Measurements from ENCODE around the gene DDX43.

Gene DDX43

DNA sequence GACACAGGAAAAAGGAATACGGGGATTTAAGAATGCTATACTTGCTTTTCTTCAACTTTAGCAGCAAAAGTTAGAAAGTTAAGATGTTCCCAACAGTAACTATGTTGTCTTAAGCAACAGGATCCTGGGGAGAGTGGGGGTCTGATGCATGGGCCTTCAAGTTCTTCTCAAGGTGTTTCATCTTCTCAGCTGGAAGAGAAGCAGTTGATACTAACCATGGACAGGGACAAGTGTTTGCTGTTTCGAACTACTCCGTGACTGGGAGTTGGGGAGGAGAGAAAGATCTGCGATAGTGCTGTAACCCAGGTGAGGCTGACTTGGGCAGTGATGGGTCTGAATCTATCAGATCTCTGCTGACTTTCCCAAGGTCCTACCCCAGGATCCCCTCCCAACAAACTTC is 26.0 kb upstream of the DDX43 start:
- no peak for DNase-seq (ENCODE audit: low read depth)

DNA sequence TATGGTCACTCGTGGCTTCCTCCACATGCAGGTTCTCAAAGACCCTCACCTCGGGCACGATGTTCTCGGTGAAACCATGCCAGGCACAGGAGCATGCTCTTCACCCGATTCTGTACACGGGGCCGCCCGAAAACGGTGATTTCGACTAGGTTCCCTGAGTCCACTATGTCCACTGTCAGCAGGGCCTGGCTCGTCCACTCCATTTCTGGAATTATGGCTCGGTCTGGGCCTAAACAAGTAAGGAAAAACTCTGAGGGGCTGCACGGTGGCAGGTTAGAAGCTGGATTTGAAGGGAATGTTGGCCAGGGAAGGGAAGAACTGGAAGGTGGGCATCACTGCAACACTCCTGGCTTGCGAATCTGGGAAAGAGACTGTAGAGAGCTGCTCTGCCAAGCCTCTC is 25.5 kb upstream of the DDX43 start:
- no peak overlapping the region for H3K4me3 ChIP-seq (ENCODE audit: low read depth, low read length)
- DNase-seq (ENCODE audit: low read depth), result no peak
- TF ChIP-seq MYC (IDR thresholded peaks at IDR 0.05; ENCODE audit: low read depth, low read length) (no peak), POLR2A (IDR thresholded peaks at IDR 0.05; ENCODE audit: extremely low read depth, insufficient read length) (no peak)
- TF ChIP-seq, protein P1, sequence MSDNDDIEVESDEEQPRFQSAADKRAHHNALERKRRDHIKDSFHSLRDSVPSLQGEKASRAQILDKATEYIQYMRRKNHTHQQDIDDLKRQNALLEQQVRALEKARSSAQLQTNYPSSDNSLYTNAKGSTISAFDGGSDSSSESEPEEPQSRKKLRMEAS (IDR thresholded peaks at IDR 0.05; ENCODE audit: low read depth, low read length), result no peak
- TF ChIP-seq, protein P2, sequence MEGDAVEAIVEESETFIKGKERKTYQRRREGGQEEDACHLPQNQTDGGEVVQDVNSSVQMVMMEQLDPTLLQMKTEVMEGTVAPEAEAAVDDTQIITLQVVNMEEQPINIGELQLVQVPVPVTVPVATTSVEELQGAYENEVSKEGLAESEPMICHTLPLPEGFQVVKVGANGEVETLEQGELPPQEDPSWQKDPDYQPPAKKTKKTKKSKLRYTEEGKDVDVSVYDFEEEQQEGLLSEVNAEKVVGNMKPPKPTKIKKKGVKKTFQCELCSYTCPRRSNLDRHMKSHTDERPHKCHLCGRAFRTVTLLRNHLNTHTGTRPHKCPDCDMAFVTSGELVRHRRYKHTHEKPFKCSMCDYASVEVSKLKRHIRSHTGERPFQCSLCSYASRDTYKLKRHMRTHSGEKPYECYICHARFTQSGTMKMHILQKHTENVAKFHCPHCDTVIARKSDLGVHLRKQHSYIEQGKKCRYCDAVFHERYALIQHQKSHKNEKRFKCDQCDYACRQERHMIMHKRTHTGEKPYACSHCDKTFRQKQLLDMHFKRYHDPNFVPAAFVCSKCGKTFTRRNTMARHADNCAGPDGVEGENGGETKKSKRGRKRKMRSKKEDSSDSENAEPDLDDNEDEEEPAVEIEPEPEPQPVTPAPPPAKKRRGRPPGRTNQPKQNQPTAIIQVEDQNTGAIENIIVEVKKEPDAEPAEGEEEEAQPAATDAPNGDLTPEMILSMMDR (IDR thresholded peaks at IDR 0.05; ENCODE audit: low read depth, low read length), result no peak

More for the DNA sequence above, 26.0 kb upstream of the DDX43 start:
- H3K4me3 ChIP-seq (ENCODE audit: low read depth, low read length), result no peak overlapping the region
- TF ChIP-seq, protein P1 (IDR thresholded peaks at IDR 0.05; ENCODE audit: low read depth, low read length), result no peak
- TF ChIP-seq POLR2A (IDR thresholded peaks at IDR 0.05; ENCODE audit: extremely low read depth, insufficient read length) (no peak), MYC (IDR thresholded peaks at IDR 0.05; ENCODE audit: low read depth, low read length) (no peak)
- TF ChIP-seq, protein P2 (IDR thresholded peaks at IDR 0.05; ENCODE audit: low read depth, low read length), result no peak

DNA sequence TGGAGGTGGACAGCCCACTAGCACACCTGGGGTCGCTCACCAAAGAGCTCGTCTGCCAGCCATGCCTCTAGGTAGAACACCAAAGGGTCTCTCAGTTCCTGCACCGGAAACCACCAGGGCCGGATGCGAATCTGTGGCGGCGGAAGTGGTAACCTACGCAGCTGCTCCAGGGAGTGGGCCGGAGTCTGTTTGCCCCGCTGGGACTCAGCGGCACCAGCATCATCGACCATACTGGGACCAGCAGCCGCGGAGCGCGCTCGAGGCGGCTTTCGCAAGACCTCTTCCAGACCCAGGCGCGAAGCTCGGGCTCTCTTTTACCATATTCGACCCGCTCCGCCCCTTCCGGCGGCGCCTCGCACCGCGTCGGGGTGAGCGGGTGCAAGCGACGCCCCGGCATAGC is 25.1 kb upstream of the DDX43 start, which contains the start of gene OOEP:
Gene OOEP (minus strand): TSS at position 335 of the 400 bp plus-strand sequence. CDS start 105 bp downstream, at position 230.
- TF ChIP-seq MYC (IDR thresholded peaks at IDR 0.05; ENCODE audit: low read depth, low read length), result no peak
- TF ChIP-seq, protein P2 (IDR thresholded peaks at IDR 0.05; ENCODE audit: low read depth, low read length), result no peak
- TF ChIP-seq, protein P1 (IDR thresholded peaks at IDR 0.05; ENCODE audit: low read depth, low read length), result no peak
- DNase-seq (ENCODE audit: low read depth), result no peak

DNA sequence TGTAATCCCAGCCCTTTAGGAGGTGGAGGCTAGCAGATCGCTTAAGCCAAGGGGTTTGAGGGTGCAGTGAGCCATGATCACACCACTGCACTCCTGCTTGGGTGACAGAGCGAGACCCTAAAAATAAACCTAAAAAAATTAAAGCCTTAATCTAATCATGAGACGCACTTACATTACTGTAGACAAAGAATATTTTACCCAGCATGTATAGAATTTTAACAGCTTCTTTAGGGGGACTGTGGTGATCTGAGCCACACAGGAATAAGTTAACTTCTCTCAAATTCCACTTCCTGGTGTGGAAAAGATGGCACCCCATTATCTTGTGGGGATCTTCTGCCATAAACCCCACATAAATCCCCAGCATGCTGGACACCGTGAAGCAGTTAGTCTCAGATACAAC is 22.6 kb upstream of the DDX43 start:
- DNase-seq (ENCODE audit: low read depth), result no peak
- TF ChIP-seq, protein P1 (IDR thresholded peaks at IDR 0.05; ENCODE audit: low read depth, low read length), result no peak
- H3K4me3 ChIP-seq (ENCODE audit: low read depth, low read length), result no peak overlapping the region

More for the DNA sequence above, 25.1 kb upstream of the DDX43 start, which contains the start of gene OOEP:
- no peak within 1 kb of the TSS for H3K4me3 ChIP-seq (ENCODE audit: low read depth, low read length)

DNA sequence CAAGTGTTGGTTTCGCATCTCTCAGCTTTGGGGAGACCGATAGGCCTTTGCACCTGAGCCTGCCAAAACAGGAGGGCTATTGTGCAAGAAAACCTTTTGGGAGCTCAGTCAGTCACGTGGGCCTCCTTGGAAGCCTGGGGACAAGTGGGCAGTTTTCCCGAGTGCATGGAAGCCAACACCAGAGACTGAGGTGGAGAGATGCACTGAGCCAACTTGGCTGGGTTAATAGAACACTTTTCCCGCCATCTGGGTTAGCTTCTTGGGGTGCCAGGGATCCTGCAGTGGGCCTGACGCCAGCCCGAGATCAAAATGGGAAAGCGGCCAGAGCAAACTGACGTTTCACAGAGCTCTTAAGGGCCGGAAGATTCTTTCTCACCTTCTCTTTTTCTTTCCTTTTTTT is 22.1 kb upstream of the DDX43 start:
- no peak overlapping the region for H3K4me3 ChIP-seq (ENCODE audit: low read depth, low read length)
- TF ChIP-seq, protein P2 (IDR thresholded peaks at IDR 0.05; ENCODE audit: low read depth, low read length), result no peak
- TF ChIP-seq MYC (IDR thresholded peaks at IDR 0.05; ENCODE audit: low read depth, low read length) (no peak), POLR2A (IDR thresholded peaks at IDR 0.05; ENCODE audit: extremely low read depth, insufficient read length) (no peak)
- TF ChIP-seq, protein P1 (IDR thresholded peaks at IDR 0.05; ENCODE audit: low read depth, low read length), result no peak
- DNase-seq (ENCODE audit: low read depth), result no peak

DNA sequence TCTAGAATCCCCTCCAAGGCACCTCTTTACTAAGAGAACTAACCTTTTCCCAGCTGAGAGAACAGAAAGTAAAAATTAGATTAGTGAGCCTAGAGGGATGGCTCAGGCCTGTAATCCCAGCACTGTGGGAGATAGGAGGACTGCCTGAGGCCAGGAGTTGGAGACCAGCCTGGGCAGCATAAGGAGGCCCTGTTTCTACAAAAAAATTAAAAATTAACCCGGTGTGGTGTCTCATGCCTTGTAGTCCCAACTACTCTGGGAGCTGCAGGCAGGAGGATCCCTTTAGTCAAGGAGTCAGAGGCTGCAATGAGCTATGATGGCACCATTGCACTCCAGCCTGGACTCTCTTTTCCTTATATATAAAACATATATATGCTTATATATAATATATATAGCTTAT is 19.4 kb upstream of the DDX43 start:
- no peak overlapping the region for H3K4me3 ChIP-seq (ENCODE audit: low read depth, low read length)
- no peak for TF ChIP-seq POLR2A (IDR thresholded peaks at IDR 0.05; ENCODE audit: extremely low read depth, insufficient read length)
- TF ChIP-seq, protein P1 (IDR thresholded peaks at IDR 0.05; ENCODE audit: low read depth, low read length), result no peak
- TF ChIP-seq, protein P2 (IDR thresholded peaks at IDR 0.05; ENCODE audit: low read depth, low read length), result no peak
- no peak for TF ChIP-seq MYC (IDR thresholded peaks at IDR 0.05; ENCODE audit: low read depth, low read length)
- DNase-seq (ENCODE audit: low read depth), result no peak

All from NB4 (cell line).